Osteoblast (primary cell): ENCODE data around the gene OMA1. TPM values are rescaled to one million over a fixed set of nuclear protein-coding genes. Genes with fewer than 3 reads are reported as not detected.

Experiments
- DNase-seq: peaks from one replicate; pipeline ENCODE4 v3.0.0; 2011; ENCODE audit warnings: low spot score, mixed read lengths; ENCODE audit not compliant: insufficient read length; ENCODE audit errors: missing footprints
- H2AFZ ChIP-seq: 2 replicates; pipeline ENCODE4 v1.6.0; 2011; ENCODE audit warnings: mild to moderate bottlenecking, low read length
- H3K27ac ChIP-seq: 2 replicates; pipeline ENCODE4 v1.5.1; 2011; ENCODE audit warnings: mild to moderate bottlenecking, low read depth, low read length, moderate library complexity
- H3K27me3 ChIP-seq: 2 replicates; pipeline ENCODE4 v1.6.0; 2012; ENCODE audit warnings: mild to moderate bottlenecking, control low read depth, inconsistent platforms, low read length, moderate library complexity; ENCODE audit not compliant: insufficient read depth
- H3K36me3 ChIP-seq: 2 replicates; pipeline ENCODE4 v1.5.1; 2011; ENCODE audit warnings: mild to moderate bottlenecking, low read length, control low read depth, moderate library complexity; ENCODE audit not compliant: insufficient read depth
- H3K4me1 ChIP-seq: 2 replicates; pipeline ENCODE4 v1.5.1; 2011; ENCODE audit warnings: mild to moderate bottlenecking, low read length, control low read depth, moderate library complexity; ENCODE audit not compliant: insufficient read depth
- H3K4me2 ChIP-seq: 2 replicates; pipeline ENCODE4 v1.6.0; 2011; ENCODE audit warnings: mild to moderate bottlenecking, low read length; ENCODE audit not compliant: insufficient read depth
- H3K4me3 ChIP-seq: fragments of 200-600 bp; sonication (generic); 3 replicates; pipeline ENCODE4 v1.5.1; 2012; ENCODE audit warnings: mild to moderate bottlenecking, low read length, inconsistent platforms; ENCODE audit not compliant: insufficient read depth
- H3K79me2 ChIP-seq: 2 replicates; pipeline ENCODE4 v1.6.0; 2012; ENCODE audit warnings: mild to moderate bottlenecking, low read length, control low read depth, inconsistent platforms; ENCODE audit not compliant: insufficient read depth
- H3K9me3 ChIP-seq: 2 replicates; pipeline ENCODE4 v1.5.1; 2011; ENCODE audit warnings: low read depth, low read length, control low read depth
- H4K20me1 ChIP-seq: 2 replicates; pipeline ENCODE4 v1.6.0; 2012; ENCODE audit warnings: mild to moderate bottlenecking, low read length, control low read depth; ENCODE audit not compliant: insufficient read depth
- total RNA-seq: library from RNA; depleted of rRNA; stranded (reverse); fragments of >200 nt; gene quantifications from 2 replicates; pipeline ENCODE4 v1.2.3, GENCODE V29; 2012
- TF ChIP-seq, protein P1 (sequence below): IDR thresholded peaks from 2 replicates; pipeline ENCODE4 v1.5.1; 2011; ENCODE audit warnings: mild to moderate bottlenecking, low read depth, low read length, moderate library complexity; ENCODE audit errors: extremely low read depth

OMA1 gene
- total RNA-seq, 1 donor = 22.8 TPM

DNA sequence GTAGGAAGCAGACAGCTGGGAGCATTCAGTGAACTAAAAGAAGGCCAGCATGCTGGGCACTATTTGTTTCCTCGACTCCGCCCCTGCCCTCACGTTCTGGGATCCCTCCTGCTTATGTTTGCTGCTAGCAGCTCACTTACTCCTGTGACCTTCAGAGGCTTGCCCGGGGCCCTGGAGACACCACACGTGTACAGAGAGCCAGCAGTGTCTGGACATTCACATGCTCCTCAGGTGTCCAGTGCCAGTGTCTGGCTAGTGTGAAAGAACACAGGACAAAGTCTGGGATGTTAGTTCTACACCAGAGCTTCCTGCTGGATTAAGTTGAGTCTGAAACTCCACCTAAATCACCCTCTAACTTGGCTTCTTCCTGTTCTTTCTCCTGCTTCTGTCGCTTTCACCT is 108.1 kb downstream of the OMA1 start:
- Histone ChIP-seq H2AFZ (no peak overlapping the region), H3K36me3 (no peaks in the 10 kb centered on the region), H3K9me3 (no peaks in the 10 kb centered on the region), H3K4me1 (no peaks in the 10 kb centered on the region), H3K79me2 (no peaks in the 10 kb centered on the region), H3K27ac (no peak overlapping the region), H3K27me3 (no peaks in the 10 kb centered on the region), H3K4me2 (no peak overlapping the region), H3K4me3 (no peak overlapping the region), H4K20me1 (no peaks in the 10 kb centered on the region)
- no peak for DNase-seq
- TF ChIP-seq, protein P1, sequence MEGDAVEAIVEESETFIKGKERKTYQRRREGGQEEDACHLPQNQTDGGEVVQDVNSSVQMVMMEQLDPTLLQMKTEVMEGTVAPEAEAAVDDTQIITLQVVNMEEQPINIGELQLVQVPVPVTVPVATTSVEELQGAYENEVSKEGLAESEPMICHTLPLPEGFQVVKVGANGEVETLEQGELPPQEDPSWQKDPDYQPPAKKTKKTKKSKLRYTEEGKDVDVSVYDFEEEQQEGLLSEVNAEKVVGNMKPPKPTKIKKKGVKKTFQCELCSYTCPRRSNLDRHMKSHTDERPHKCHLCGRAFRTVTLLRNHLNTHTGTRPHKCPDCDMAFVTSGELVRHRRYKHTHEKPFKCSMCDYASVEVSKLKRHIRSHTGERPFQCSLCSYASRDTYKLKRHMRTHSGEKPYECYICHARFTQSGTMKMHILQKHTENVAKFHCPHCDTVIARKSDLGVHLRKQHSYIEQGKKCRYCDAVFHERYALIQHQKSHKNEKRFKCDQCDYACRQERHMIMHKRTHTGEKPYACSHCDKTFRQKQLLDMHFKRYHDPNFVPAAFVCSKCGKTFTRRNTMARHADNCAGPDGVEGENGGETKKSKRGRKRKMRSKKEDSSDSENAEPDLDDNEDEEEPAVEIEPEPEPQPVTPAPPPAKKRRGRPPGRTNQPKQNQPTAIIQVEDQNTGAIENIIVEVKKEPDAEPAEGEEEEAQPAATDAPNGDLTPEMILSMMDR = no peak

DNA sequence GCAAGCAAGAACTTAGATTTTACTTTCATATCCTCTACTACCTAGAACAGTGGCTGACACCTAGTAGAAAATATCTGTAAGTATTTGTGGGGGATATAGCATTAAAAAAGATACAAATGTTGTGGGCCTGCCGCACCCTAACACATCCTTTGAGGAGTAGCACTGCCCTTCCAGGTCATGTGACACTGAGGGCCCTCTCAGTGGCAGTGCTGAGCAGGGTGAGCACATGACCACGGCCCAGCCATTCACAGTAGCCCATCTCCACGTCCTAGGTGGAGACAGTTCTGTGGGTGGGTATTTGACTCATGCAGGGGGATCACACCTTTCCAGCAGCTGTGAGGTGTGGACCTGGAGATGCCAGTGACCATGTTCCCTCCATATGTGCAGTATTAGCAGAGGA is 108.9 kb downstream of the OMA1 start:
- H3K9me3 ChIP-seq = no peaks in the 10 kb centered on the region
- no peak overlapping the region for H3K4me3 ChIP-seq
- no peaks in the 10 kb centered on the region for H3K36me3 ChIP-seq
- H3K79me2 ChIP-seq = no peaks in the 10 kb centered on the region
- H2AFZ ChIP-seq = no peak overlapping the region
- no peak overlapping the region for H3K27ac ChIP-seq
- peaks cover 6% of the 10 kb centered on the region for H3K4me1 ChIP-seq
- no peaks in the 10 kb centered on the region for H4K20me1 ChIP-seq
- DNase-seq = no peak
- no peak overlapping the region for H3K4me2 ChIP-seq
- H3K27me3 ChIP-seq = no peaks in the 10 kb centered on the region
- TF ChIP-seq, protein P1 = no peak

DNA sequence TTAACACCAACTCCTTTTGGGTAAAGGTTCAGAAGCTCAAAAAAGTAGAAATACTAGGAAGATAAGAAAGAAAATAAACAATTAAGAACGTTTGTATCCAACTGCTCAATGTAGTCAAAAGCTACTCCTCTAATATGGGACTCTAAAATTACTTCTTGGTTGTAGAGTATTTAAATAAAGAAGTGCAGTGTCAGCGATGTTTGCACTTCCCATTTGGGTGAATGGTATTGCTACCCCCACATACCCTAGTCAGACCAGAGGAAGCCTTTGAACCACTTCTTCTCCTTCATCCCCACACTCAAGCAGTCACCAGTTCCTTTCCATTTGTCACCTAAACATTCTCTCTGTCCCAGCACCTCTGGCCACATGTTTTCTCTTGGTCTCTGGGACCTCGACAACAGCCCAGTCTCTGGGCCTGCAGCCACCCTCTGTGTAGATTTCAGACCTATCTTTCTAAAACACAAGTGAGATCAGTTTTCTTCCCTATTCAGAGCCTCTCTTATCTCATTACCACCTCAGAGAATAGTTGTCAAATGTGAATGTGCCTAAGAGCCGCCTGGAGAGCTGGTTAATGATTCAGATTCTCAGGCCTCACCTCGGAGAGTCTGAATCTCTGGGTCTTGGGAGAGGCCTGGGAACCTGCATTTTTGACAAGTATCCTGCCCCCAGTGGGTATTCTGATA is 109.8 kb downstream of the OMA1 start:
- Histone ChIP-seq H3K79me2 (no peaks in the 10 kb centered on the region), H3K27me3 (no peaks in the 10 kb centered on the region), H2AFZ (no peak overlapping the region), H4K20me1 (no peaks in the 10 kb centered on the region), H3K36me3 (no peaks in the 10 kb centered on the region), H3K4me1 (peaks cover 8% of the 10 kb centered on the region), H3K4me3 (no peak overlapping the region), H3K27ac (no peak overlapping the region), H3K9me3 (no peaks in the 10 kb centered on the region), H3K4me2 (no peak overlapping the region)
- no peak for DNase-seq
- TF ChIP-seq, protein P1 = no peak

GRCh38 chr1:58435376-58435775 is 111.2 kb downstream of the OMA1 start:
- no peak overlapping the region for H3K4me3 ChIP-seq
- H3K79me2 ChIP-seq = no peaks in the 10 kb centered on the region
- no peaks in the 10 kb centered on the region for H3K27me3 ChIP-seq
- no peaks in the 10 kb centered on the region for H3K36me3 ChIP-seq
- H3K27ac ChIP-seq = no peak overlapping the region
- H2AFZ ChIP-seq = no peak overlapping the region
- DNase-seq = no peak
- H4K20me1 ChIP-seq = no peaks in the 10 kb centered on the region
- H3K4me2 ChIP-seq = no peak overlapping the region
- TF ChIP-seq, protein P1 = no peak
- H3K9me3 ChIP-seq = no peaks in the 10 kb centered on the region
- H3K4me1 ChIP-seq = peaks cover 12% of the 10 kb centered on the region
